Measurements from ENCODE around the gene S1PR3.
"Not testable (repeated sequence)": the region's sequence is repeated elsewhere in the genome, so short reads cannot be mapped to it uniquely, and the experiment has no call there.

The S1PR3 gene

DNA sequence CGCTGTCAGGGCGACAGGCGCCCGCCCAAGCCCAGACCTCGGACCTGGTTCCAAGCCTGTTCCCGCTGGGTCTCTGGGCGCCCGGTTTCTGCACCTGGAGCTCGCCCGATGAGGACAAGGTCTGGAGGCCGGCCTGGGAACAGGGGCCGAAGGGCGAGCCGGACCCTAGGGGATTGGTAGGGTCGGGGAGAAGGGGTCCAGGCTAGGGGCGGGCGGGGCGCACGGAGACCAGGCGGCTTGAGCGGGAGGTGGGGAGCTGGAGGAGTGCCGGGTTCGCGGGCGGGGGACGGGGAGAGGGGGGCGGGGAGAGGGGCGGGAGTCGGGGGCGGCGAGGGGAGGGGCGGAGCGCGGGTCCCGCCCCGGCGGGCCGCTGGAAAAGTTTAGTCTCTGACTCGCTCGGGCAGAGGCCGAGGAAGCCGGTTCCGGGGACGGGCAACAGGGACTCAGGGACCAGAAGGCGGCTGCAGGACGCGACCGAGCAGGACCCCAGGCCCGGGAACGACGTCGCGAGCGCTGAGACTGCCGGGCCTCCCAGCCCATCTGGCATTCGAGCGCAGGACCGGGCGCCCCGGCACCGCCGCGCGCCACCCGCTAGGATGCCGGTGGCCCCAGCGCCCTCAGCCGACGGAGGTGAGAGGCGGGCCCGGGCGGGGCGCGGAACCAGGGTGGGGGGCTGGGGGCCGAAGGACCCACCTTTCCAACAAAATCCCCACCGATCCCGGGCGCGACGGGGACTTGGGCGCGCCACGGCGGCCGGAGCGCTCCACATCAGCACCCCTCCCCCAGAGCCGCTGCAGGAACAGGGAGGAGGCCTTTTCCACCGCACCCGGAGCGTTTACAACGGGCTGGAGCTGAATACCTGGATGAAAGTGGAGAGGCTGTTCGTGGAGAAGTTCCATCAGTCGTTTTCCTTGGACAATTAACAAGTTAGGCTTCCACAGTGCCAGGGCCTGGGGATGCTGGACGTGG, at the start of gene S1PR3:
Gene S1PR3 (plus strand): TSS at position 403 of the 969 bp plus-strand sequence. CDS start 9,733 bp downstream, outside the sequence.
- peak; percentile 70 for DNase-seq (ENCODE audit: low read depth)

DNA sequence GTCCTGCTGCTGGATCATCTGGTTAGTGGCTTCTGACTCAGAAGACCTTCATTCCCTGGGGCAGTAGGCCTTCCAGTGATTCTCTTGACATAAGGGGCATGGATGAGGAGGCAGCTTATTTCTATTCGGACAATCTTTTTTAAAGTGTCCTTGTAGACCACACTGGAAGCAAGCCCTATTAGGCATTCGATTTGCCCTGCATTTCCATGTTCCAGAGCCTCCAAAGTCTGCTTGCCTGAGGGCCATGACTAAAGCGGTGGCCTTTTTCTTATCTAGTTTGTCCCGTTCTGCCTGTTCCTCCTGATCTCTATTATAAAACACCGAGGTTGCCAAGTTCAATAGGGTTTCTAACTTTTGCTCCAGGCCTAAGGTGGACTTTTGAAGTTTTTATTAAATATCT, 49.7 kb upstream of the S1PR3 start:
- not testable (repeated sequence) for DNase-seq (ENCODE audit: low read depth)

DNA sequence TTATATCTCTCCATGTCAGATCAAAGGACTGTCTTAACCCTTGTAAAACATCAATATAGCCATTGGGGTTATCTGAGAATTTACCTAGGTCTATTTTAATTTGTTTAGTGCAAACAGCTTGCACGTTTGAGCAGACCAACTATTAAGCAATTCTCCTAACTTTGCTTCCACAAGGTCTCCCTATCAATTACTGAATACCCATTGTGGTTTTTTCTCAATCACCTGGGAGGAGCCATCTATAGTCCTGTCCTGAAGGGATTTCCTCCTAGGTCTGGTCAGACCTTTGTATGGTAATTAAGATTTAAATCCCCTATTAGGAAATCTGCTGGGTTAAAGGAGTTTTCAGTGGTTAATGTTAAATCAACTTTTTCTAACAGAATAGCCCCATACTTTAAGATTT, 48.9 kb upstream of the S1PR3 start:
- no peak for DNase-seq (ENCODE audit: low read depth)

DNA sequence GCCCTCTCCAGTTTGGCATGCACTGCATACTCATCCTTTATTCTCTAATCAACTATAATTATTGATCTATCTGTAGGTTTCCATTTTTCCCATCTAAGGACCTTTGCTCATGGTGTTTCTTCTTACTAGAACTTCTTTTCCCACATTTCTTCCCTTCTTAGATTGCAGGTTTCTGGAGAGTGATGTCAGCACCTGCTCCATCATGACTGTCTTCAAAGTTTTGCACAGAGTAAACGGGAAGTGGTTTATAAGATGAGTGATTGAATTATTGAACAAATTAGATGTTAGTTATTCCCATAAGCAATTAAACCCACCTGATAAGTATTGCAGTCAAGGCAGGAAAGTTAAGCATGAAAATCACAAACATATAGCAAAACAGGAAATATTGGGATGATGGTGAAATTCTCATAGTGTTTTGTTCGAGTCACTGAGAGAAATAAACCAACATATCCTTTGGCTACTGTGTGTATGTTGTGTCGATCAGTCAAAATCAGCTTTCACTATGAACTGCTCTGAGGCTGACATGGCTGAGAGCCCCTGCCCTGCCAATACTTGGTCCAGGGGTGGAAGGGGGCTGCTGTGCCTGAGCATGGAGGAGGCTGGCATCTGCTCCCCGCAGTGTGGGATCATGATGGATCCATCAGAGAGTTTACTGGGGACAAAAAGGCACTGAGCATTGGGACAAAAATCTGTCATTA, 45.5 kb upstream of the S1PR3 start:
- DNase-seq (ENCODE audit: low read depth) = no peak

GRCh38 chr9:88947581-88948573, 43.4 kb upstream of the S1PR3 start:
- peak; percentile 89 for DNase-seq (ENCODE audit: low read depth)

GRCh38 chr9:88949425-88949824, 41.8 kb upstream of the S1PR3 start:
- DNase-seq (ENCODE audit: low read depth) = peak; percentile 71

GRCh38 chr9:88949961-88950340, 41.3 kb upstream of the S1PR3 start:
- DNase-seq (ENCODE audit: low read depth) = peak; percentile 68

- peak; percentile 87 for DNase-seq (ENCODE audit: low read depth)
These were observed 40.7 kb upstream of the S1PR3 start for GRCh38 chr9:88950341-88951154.

- no peak for DNase-seq (ENCODE audit: low read depth)
These were observed 40.1 kb upstream of the S1PR3 start for GRCh38 chr9:88951155-88951542.

GRCh38 chr9:88952086-88952615, 39.1 kb upstream of the S1PR3 start:
- DNase-seq (ENCODE audit: low read depth) = no peak

GRCh38 chr9:88952976-88953375, 38.3 kb upstream of the S1PR3 start:
- no peak for DNase-seq (ENCODE audit: low read depth)

DNA sequence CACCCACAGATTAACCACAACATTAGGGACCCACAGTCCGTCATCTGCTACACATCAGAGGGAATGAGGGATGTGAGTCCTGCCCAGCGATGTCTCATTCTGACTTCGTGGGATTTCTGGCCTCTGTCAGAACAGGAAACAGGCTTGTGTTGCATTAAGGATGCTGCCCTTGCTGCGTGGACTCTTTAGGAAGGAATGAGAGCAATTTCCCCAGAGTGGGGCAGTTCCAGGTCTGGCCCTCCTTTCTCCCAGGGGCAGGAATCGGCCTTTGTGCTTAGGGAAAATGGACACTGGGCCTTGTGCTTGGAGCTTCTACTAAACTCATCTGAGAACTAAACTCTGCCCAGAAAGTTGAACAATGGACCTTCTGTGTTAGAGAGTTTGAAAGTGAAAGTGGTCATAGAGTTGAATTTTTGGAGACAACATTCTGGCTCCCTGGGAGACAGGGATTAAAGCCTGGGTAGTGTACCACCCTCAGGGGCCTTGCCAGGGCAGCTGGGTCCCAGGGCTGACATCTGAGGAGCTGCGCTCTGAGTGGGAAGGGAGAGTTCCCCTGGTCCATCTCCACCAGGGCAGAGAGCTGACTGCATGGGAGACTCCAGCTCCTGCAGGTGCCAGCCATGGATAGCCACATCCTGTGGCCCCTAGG, 37.8 kb upstream of the S1PR3 start:
- DNase-seq (ENCODE audit: low read depth) = peak; percentile 69

DNA sequence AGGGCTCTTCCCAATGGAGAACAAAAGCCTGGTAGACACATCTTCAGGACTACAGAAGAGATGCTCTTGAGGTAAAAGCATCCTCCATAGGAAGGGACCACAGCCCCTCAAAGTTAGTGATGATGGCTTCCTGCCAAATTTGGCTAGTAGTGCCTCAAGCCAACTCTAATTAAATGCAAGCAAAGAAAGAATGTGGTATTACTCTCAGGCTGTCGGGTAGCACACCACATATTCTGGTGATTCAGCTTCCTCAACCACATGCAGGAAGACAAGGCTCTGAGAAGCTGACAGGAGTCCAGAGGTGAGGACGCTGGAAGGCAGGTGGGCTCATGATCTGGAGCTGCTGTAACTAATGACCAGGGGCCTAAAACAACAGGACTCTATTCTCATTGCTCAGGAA, 37.2 kb upstream of the S1PR3 start:
- peak; percentile 69 for DNase-seq (ENCODE audit: low read depth)

DNA sequence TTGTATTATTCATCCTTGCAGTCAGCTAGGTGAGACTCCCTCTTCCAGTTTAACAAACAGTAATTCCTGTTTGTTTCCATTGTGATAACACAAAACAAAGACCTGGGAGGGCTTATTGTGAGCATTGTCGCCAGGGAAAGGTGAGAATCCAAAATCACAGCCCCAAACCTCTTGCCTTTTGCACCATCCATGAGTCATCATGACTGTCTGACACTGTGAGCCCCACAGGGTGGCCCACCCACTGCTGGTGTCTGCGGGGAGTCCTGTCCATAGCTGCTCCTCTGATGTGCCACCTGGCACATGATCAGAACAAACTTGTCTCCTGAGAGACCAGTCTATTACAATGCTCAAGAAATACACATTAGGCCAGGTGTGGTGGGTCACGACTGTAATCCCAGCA, 33.7 kb upstream of the S1PR3 start:
- DNase-seq (ENCODE audit: low read depth) = no peak

DNA sequence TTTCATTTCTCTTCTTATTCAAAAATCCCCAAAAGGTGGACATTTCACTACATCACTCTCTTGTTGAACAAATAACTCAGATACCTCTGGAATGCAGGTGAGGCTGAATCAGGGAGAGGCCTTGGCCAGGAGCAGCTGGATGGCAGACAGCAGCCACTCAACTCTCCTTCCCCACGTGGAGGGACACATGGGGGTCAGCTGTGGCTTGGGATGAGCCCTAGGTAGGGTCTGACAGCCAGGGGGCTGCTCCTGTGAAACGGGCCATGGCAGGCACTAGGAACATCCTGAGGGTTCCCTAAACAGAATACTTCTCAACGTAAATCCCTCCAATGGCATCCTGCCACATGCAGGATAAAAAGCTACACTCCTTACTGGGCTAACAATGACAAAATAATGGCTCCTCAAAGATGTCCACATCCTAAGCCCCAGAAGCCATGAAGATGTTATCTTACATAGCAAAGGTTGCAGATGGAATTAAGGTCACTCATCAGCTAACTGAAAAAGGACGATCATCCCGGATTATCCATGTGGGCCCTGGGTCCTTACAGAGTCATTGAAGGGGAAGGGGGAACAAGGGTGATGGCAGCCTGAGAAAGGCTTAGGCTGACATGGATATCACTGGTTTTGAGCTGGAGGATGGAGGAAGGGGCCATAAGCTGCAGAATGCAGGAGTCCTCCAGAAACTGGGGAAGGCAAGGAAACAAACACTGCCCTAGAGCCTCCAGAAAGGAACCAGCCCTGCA, 31.4 kb upstream of the S1PR3 start:
- no peak for DNase-seq (ENCODE audit: low read depth)

DNA sequence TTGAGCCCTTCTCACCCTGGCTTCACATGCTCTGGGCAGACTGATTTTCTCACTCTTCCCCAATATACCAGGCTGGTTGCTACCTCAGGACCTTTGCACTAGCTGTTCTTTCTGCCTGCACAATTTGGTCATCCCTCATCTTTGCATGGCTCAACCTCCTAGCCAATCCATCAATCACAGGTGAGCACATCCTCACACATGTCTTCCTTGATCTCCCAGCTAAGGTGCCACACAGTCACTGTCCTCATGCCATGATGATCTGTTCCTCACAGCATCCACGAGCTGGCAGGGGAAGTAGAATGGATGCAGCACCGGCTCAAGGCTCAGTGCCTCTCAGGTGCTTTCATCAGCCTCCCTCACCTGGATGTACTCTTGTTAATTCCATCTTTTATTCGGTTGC, 30.6 kb upstream of the S1PR3 start:
- DNase-seq (ENCODE audit: low read depth) = no peak

DNA sequence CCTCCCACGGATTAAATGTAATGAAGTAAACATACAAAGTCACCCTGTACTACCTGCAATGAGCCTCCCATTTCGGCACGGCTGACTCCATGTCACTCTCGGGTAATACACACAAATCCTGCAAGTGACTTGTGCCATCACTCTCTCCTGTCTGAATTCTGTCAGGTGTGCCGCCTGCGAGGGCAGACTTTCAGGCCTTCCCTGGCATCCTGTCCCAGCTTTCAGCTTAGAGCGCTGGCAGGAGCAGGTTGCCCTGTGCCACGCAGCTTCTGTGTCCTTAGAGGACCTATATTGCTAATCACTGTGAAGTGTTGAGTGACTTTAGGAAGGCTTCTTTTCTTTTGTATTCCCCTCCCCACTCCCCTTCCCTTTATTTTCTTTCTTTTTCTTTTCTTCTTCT, 25.8 kb upstream of the S1PR3 start:
- no peak for DNase-seq (ENCODE audit: low read depth)

- DNase-seq (ENCODE audit: low read depth) = no peak
These were observed 24.2 kb upstream of the S1PR3 start for GRCh38 chr9:88966894-88967676.

GRCh38 chr9:88968799-88969198, 22.5 kb upstream of the S1PR3 start:
- no peak for DNase-seq (ENCODE audit: low read depth)
